Skeletal muscle tissue (tissue), 4 donors: ENCODE measurements around the gene PPID. TPM values are rescaled to one million over a fixed set of nuclear protein-coding genes. Genes with fewer than 3 reads are reported as not detected.
"Not testable (repeated sequence)": the region's sequence is repeated elsewhere in the genome, so short reads cannot be mapped to it uniquely, and the experiment has no call there.

Experiments used
- H3K27ac ChIP-seq: one replicate; pipeline ENCODE4 v1.7.0; 2013; ENCODE audit warnings: mild to moderate bottlenecking, low read depth, low read length, inconsistent platforms
- H3K27me3 ChIP-seq, 3 donors: one replicate each; pipeline ENCODE4 v1.7.0; 2013; ENCODE audit warnings: low read length in 3 of 3; ENCODE audit not compliant: control insufficient read depth in 3 of 3, insufficient read depth in 3 of 3
- H3K36me3 ChIP-seq, 3 donors: one replicate each; pipeline ENCODE4 v1.7.0; 2013; ENCODE audit warnings: low read length in 3 of 3; ENCODE audit not compliant: control insufficient read depth in 3 of 3, insufficient read depth in 3 of 3
- H3K4me1 ChIP-seq, 3 donors: one replicate each; pipeline ENCODE4 v1.7.0; 2013; ENCODE audit warnings: low read length in 3 of 3, mild to moderate bottlenecking in 3 of 3; ENCODE audit not compliant: control insufficient read depth in 3 of 3, insufficient read depth in 3 of 3
- H3K4me3 ChIP-seq, 3 donors: one replicate each; pipeline ENCODE4 v1.7.0; 2013; ENCODE audit warnings: low read length in 3 of 3
- H3K9ac ChIP-seq, 3 donors: one replicate each; pipeline ENCODE4 v1.7.0; 2013; ENCODE audit warnings: low read length in 3 of 3, mild to moderate bottlenecking in 3 of 3, moderate library complexity in 2 of 3, low read depth in 1 of 3
- H3K9me3 ChIP-seq, 3 donors: one replicate each; pipeline ENCODE4 v1.7.0; 2013; ENCODE audit warnings: low read length in 3 of 3; ENCODE audit not compliant: control insufficient read depth in 3 of 3
- total RNA-seq: library from RNA; depleted of rRNA; stranded (reverse); fragments of >200 nt; gene quantifications from one replicate; pipeline ENCODE4 v1.2.3, GENCODE V29; 2014
- donor health status: Osteomylitis.

The PPID gene
- total RNA-seq, 1 donor from 2014 or later: 24.0 TPM

GRCh38 chr4:158760866-158761265 is 37.7 kb upstream of the PPID start:
- H3K4me1 ChIP-seq: no peaks in the 10 kb centered on the region
- H3K36me3 ChIP-seq: no peaks in the 10 kb centered on the region
- no peaks in the 10 kb centered on the region for H3K9me3 ChIP-seq
- no peak overlapping the region for H3K9ac ChIP-seq
- no peak overlapping the region for H3K4me3 ChIP-seq
- no peaks in the 10 kb centered on the region for H3K27me3 ChIP-seq
- H3K27ac ChIP-seq: no peak overlapping the region

GRCh38 chr4:158759539-158759938 is 36.3 kb upstream of the PPID start:
- not testable (repeated sequence) for H3K36me3 ChIP-seq, H3K4me3 ChIP-seq, H3K9me3 ChIP-seq, H3K27me3 ChIP-seq, H3K9ac ChIP-seq, H3K27ac ChIP-seq, H3K4me1 ChIP-seq

- no peak overlapping the region for H3K4me3 ChIP-seq
- no peak overlapping the region for H3K27ac ChIP-seq
- H3K27me3 ChIP-seq: no peaks in the 10 kb centered on the region
- no peaks in the 10 kb centered on the region for H3K36me3 ChIP-seq
- H3K9me3 ChIP-seq: no peaks in the 10 kb centered on the region
- H3K9ac ChIP-seq: no peak overlapping the region
- H3K4me1 ChIP-seq: no peaks in the 10 kb centered on the region
Observed at GRCh38 chr4:158758703-158759102, 35.5 kb upstream of the PPID start.

GRCh38 chr4:158758142-158758541 is 34.9 kb upstream of the PPID start:
- H3K9ac ChIP-seq: no peak overlapping the region

GRCh38 chr4:158756588-158756987 is 33.4 kb upstream of the PPID start:
- H3K9ac ChIP-seq: no peak overlapping the region
- no peaks in the 10 kb centered on the region for H3K9me3 ChIP-seq
- no peak overlapping the region for H3K4me3 ChIP-seq
- no peaks in the 10 kb centered on the region for H3K36me3 ChIP-seq
- H3K27me3 ChIP-seq: no peaks in the 10 kb centered on the region
- H3K4me1 ChIP-seq: no peaks in the 10 kb centered on the region
- no peak overlapping the region for H3K27ac ChIP-seq

More at GRCh38 chr4:158758142-158758541, 34.9 kb upstream of the PPID start:
- no peak overlapping the region for H3K27ac ChIP-seq
- no peaks in the 10 kb centered on the region for H3K27me3 ChIP-seq
- no peaks in the 10 kb centered on the region for H3K36me3 ChIP-seq
- H3K4me3 ChIP-seq: no peak overlapping the region
- H3K9me3 ChIP-seq: no peaks in the 10 kb centered on the region
- H3K4me1 ChIP-seq: no peaks in the 10 kb centered on the region

- not testable (repeated sequence) for H3K4me3 ChIP-seq, H3K9me3 ChIP-seq, H3K27me3 ChIP-seq, H3K9ac ChIP-seq, H3K27ac ChIP-seq, H3K36me3 ChIP-seq, H3K4me1 ChIP-seq
Observed at GRCh38 chr4:158755819-158756218, 32.6 kb upstream of the PPID start.

GRCh38 chr4:158754385-158755180 is 31.4 kb upstream of the PPID start:
- Histone ChIP-seq H3K9me3 (no peaks in the 10 kb centered on the region), H3K27ac (no peak overlapping the region), H3K36me3 (no peaks in the 10 kb centered on the region), H3K27me3 (no peaks in the 10 kb centered on the region), H3K9ac (no peak overlapping the region), H3K4me1 (no peaks in the 10 kb centered on the region), H3K4me3 (no peak overlapping the region)

GRCh38 chr4:158750379-158750778 is 27.2 kb upstream of the PPID start:
- Histone ChIP-seq H3K27me3 (no peaks in the 10 kb centered on the region), H3K9ac (no peak overlapping the region), H3K9me3 (no peaks in the 10 kb centered on the region), H3K27ac (no peak overlapping the region), H3K36me3 (no peaks in the 10 kb centered on the region), H3K4me3 (no peak overlapping the region), H3K4me1 (no peaks in the 10 kb centered on the region)

- H3K27ac ChIP-seq, H3K27me3 ChIP-seq, H3K36me3 ChIP-seq, H3K4me3 ChIP-seq, H3K9ac ChIP-seq, H3K9me3 ChIP-seq, H3K4me1 ChIP-seq: not testable (repeated sequence)
Observed at GRCh38 chr4:158746537-158746936, 23.3 kb upstream of the PPID start.

GRCh38 chr4:158741326-158742021 is 18.3 kb upstream of the PPID start:
- Histone ChIP-seq H3K27ac (no peak overlapping the region), H3K4me1 (no peaks in the 10 kb centered on the region), H3K4me3 (no peak overlapping the region), H3K36me3 (no peaks in the 10 kb centered on the region), H3K27me3 (no peaks in the 10 kb centered on the region), H3K9me3 (no peaks in the 10 kb centered on the region), H3K9ac (no peak overlapping the region)
